ENCODE data around the gene APOL6.
"Not testable (repeated sequence)": the region's sequence is repeated elsewhere in the genome, so short reads cannot be mapped to it uniquely, and the experiment has no call there.

The APOL6 gene

GRCh38 chr22:35678836-35679235 lies 30.6 kb downstream of the APOL6 start:
- H3K27me3 ChIP-seq (ENCODE audit: control insufficient read depth in 1 of 2, insufficient read depth in 2 of 2, low read length in 2 of 2), result no peaks in the 10 kb centered on the region
- H3K4me1 ChIP-seq (ENCODE audit: control insufficient read depth, insufficient read depth, low read length), result no peaks in the 10 kb centered on the region
- H3K9me3 ChIP-seq (ENCODE audit: control insufficient read depth in 2 of 2, low read length in 2 of 2), result peaks cover 0 to 3% of the 10 kb centered on the region in 2 donors
- no peak overlapping the region for H3K9ac ChIP-seq (ENCODE audit: low read length in 2 of 2)
- no peaks in the 10 kb centered on the region for H3K36me3 ChIP-seq (ENCODE audit: control insufficient read depth in 2 of 2, insufficient read depth in 2 of 2, low read length in 2 of 2)
- no peak overlapping the region for H3K4me3 ChIP-seq (ENCODE audit: low read length in 2 of 2)
- H3K27ac ChIP-seq (ENCODE audit: low read length), result no peak overlapping the region

GRCh38 chr22:35679492-35679891 lies 31.2 kb downstream of the APOL6 start:
- not testable (repeated sequence) for H3K27me3 ChIP-seq (ENCODE audit: control insufficient read depth in 1 of 2, insufficient read depth in 2 of 2, low read length in 2 of 2)

DNA sequence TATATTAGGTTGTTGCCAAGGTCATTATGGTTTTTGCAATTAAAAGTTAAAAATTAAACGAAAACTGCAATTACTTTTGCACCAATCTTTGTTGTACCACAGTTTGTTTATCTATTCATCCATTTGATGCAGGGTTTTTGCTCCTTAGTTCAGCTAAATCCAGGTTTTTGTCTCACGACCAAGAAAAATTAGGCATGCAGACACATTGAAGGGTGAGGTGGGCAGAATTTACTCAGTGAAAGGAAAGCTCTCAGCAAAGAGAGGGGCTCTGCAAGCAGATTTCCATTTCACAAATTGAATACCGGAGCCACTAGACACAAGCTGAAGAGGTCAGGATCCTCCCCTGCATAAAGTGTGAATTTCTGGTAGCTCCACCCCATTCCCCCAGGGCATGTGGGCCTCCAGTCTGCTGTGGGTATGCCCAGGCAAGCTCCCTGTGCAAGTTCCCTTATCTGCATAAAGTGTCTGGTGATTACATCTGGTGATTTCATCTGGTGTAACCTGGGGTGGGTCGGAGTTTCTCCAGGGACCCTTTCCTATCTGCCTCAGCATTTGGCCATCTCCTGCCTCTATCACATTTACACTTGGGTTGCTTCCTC lies 33.3 kb downstream of the APOL6 start:
- H3K9ac ChIP-seq (ENCODE audit: low read length in 2 of 2), result no peak overlapping the region
- no peak overlapping the region for H3K4me3 ChIP-seq (ENCODE audit: low read length in 2 of 2)
- no peaks in the 10 kb centered on the region for H3K9me3 ChIP-seq (ENCODE audit: control insufficient read depth in 2 of 2, low read length in 2 of 2)
- H3K4me1 ChIP-seq (ENCODE audit: control insufficient read depth, insufficient read depth, low read length), result no peaks in the 10 kb centered on the region
- no peaks in the 10 kb centered on the region for H3K27me3 ChIP-seq (ENCODE audit: control insufficient read depth in 1 of 2, insufficient read depth in 2 of 2, low read length in 2 of 2)
- H3K27ac ChIP-seq (ENCODE audit: low read length), result no peak overlapping the region
- no peaks in the 10 kb centered on the region for H3K36me3 ChIP-seq (ENCODE audit: control insufficient read depth in 2 of 2, insufficient read depth in 2 of 2, low read length in 2 of 2)

More at GRCh38 chr22:35679492-35679891, 31.2 kb downstream of the APOL6 start:
- H3K36me3 ChIP-seq (ENCODE audit: control insufficient read depth in 2 of 2, insufficient read depth in 2 of 2, low read length in 2 of 2); H3K27ac ChIP-seq (ENCODE audit: low read length); H3K4me3 ChIP-seq (ENCODE audit: low read length in 2 of 2); H3K4me1 ChIP-seq (ENCODE audit: control insufficient read depth, insufficient read depth, low read length); H3K9ac ChIP-seq (ENCODE audit: low read length in 2 of 2); H3K9me3 ChIP-seq (ENCODE audit: control insufficient read depth in 2 of 2, low read length in 2 of 2): not testable (repeated sequence)

DNA sequence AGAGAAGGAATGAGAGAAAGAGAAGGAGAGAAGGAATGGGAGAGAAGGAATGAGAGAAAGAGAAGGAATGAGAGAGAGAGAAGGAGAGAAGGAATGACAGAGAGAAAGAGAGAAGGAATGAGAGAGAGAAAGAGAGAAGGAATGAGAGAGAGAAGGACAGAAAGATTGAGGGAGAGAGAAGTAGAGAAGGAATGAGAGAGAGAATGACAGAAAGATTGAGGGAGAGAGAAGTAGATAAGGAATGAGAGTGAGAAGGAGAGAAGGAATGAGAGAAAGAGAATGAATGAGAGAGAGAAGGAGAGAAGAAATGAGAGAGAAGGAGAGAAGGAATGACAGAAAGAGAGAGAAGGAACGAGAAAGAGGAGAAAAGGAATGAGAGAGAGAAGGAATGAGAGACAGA lies 35.3 kb downstream of the APOL6 start:
- Histone ChIP-seq H3K27me3 (ENCODE audit: control insufficient read depth in 1 of 2, insufficient read depth in 2 of 2, low read length in 2 of 2) (no peaks in the 10 kb centered on the region), H3K4me1 (ENCODE audit: control insufficient read depth, insufficient read depth, low read length) (no peaks in the 10 kb centered on the region), H3K9me3 (ENCODE audit: control insufficient read depth in 2 of 2, low read length in 2 of 2) (peaks cover 0 to 2% of the 10 kb centered on the region in 2 donors), H3K4me3 (ENCODE audit: low read length in 2 of 2) (no peak overlapping the region), H3K9ac (ENCODE audit: low read length in 2 of 2) (no peak overlapping the region), H3K36me3 (ENCODE audit: control insufficient read depth in 2 of 2, insufficient read depth in 2 of 2, low read length in 2 of 2) (no peaks in the 10 kb centered on the region), H3K27ac (ENCODE audit: low read length) (no peak overlapping the region)

DNA sequence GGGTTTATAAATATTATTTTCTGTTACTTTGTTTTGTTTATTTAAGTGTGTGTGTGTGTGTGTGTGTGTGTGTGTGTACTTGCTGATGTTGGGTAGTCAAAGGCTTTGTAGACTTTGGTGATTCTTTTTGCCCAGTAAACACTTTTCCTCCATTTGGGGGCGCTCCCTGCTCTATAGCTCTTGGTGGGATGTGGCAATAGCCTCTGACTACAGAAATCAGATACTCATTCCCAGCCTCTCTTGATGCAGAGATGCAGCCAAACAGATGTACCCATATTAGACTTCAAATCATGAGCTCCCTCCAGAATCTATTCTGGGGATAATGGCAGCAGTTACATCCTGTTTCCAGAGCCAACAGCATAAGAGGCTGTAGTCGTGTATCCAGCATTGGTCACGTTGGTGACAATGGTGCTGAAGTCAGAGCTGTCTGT lies 36.0 kb downstream of the APOL6 start:
- Histone ChIP-seq H3K36me3 (ENCODE audit: control insufficient read depth in 2 of 2, insufficient read depth in 2 of 2, low read length in 2 of 2) (no peaks in the 10 kb centered on the region), H3K9ac (ENCODE audit: low read length in 2 of 2) (no peak overlapping the region), H3K27ac (ENCODE audit: low read length) (no peak overlapping the region)

GRCh38 chr22:35684732-35685131 lies 36.5 kb downstream of the APOL6 start:
- H3K4me3 ChIP-seq (ENCODE audit: low read length in 2 of 2), result no peak overlapping the region
- H3K27ac ChIP-seq (ENCODE audit: low read length), result no peak overlapping the region
- H3K4me1 ChIP-seq (ENCODE audit: control insufficient read depth, insufficient read depth, low read length), result no peaks in the 10 kb centered on the region
- peaks cover 0 to 2% of the 10 kb centered on the region in 2 donors for H3K9me3 ChIP-seq (ENCODE audit: control insufficient read depth in 2 of 2, low read length in 2 of 2)
- no peak overlapping the region for H3K9ac ChIP-seq (ENCODE audit: low read length in 2 of 2)
- H3K36me3 ChIP-seq (ENCODE audit: control insufficient read depth in 2 of 2, insufficient read depth in 2 of 2, low read length in 2 of 2), result no peaks in the 10 kb centered on the region
- no peaks in the 10 kb centered on the region for H3K27me3 ChIP-seq (ENCODE audit: control insufficient read depth in 1 of 2, insufficient read depth in 2 of 2, low read length in 2 of 2)

More for the DNA sequence above, 36.0 kb downstream of the APOL6 start:
- peaks cover 0 to 2% of the 10 kb centered on the region in 2 donors for H3K9me3 ChIP-seq (ENCODE audit: control insufficient read depth in 2 of 2, low read length in 2 of 2)
- no peaks in the 10 kb centered on the region for H3K4me1 ChIP-seq (ENCODE audit: control insufficient read depth, insufficient read depth, low read length)
- no peaks in the 10 kb centered on the region for H3K27me3 ChIP-seq (ENCODE audit: control insufficient read depth in 1 of 2, insufficient read depth in 2 of 2, low read length in 2 of 2)
- no peak overlapping the region for H3K4me3 ChIP-seq (ENCODE audit: low read length in 2 of 2)

- no peaks in the 10 kb centered on the region for H3K36me3 ChIP-seq (ENCODE audit: control insufficient read depth in 2 of 2, insufficient read depth in 2 of 2, low read length in 2 of 2)
- H3K27me3 ChIP-seq (ENCODE audit: control insufficient read depth in 1 of 2, insufficient read depth in 2 of 2, low read length in 2 of 2), result no peaks in the 10 kb centered on the region
- H3K9ac ChIP-seq (ENCODE audit: low read length in 2 of 2), result no peak overlapping the region
- H3K9me3 ChIP-seq (ENCODE audit: control insufficient read depth in 2 of 2, low read length in 2 of 2), result peaks cover 0 to 2% of the 10 kb centered on the region in 2 donors
- H3K4me1 ChIP-seq (ENCODE audit: control insufficient read depth, insufficient read depth, low read length), result no peaks in the 10 kb centered on the region
- H3K4me3 ChIP-seq (ENCODE audit: low read length in 2 of 2), result no peak overlapping the region
- no peak overlapping the region for H3K27ac ChIP-seq (ENCODE audit: low read length)
Measured at GRCh38 chr22:35685731-35686130, 37.5 kb downstream of the APOL6 start.

- H3K27ac ChIP-seq (ENCODE audit: low read length), result no peak overlapping the region
- H3K36me3 ChIP-seq (ENCODE audit: control insufficient read depth in 2 of 2, insufficient read depth in 2 of 2, low read length in 2 of 2), result no peaks in the 10 kb centered on the region
- H3K4me3 ChIP-seq (ENCODE audit: low read length in 2 of 2), result no peak overlapping the region
- H3K27me3 ChIP-seq (ENCODE audit: control insufficient read depth in 1 of 2, insufficient read depth in 2 of 2, low read length in 2 of 2), result no peaks in the 10 kb centered on the region
- no peak overlapping the region for H3K9ac ChIP-seq (ENCODE audit: low read length in 2 of 2)
- H3K9me3 ChIP-seq (ENCODE audit: control insufficient read depth in 2 of 2, low read length in 2 of 2), result peaks cover 0 to 2% of the 10 kb centered on the region in 2 donors
- no peaks in the 10 kb centered on the region for H3K4me1 ChIP-seq (ENCODE audit: control insufficient read depth, insufficient read depth, low read length)
Measured at GRCh38 chr22:35686298-35686697, 38.1 kb downstream of the APOL6 start.

DNA sequence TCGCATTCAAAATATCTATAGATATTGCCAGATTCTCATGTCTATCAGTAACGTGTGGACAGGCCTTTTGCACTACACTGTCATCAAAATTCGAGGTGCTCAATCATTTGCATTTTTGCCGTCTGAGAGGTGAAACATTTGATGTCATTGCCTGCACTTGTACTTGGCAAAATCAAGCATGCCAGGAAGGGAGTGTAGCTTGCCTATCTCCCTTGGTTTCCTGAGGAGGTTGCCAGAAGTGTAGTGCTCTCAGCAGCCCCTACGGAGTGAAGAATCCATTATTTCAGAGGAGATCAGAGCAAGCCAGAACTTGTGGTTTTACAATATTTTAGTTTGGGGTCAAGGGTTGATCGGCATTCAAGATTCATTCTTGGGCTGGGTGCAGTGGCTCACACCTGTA lies 39.2 kb downstream of the APOL6 start:
- Histone ChIP-seq H3K27ac (ENCODE audit: low read length) (no peak overlapping the region), H3K9ac (ENCODE audit: low read length in 2 of 2) (no peak overlapping the region), H3K36me3 (ENCODE audit: control insufficient read depth in 2 of 2, insufficient read depth in 2 of 2, low read length in 2 of 2) (no peaks in the 10 kb centered on the region), H3K4me3 (ENCODE audit: low read length in 2 of 2) (no peak overlapping the region), H3K27me3 (ENCODE audit: control insufficient read depth in 1 of 2, insufficient read depth in 2 of 2, low read length in 2 of 2) (no peaks in the 10 kb centered on the region), H3K9me3 (ENCODE audit: control insufficient read depth in 2 of 2, low read length in 2 of 2) (peaks cover 0 to 2% of the 10 kb centered on the region in 2 donors), H3K4me1 (ENCODE audit: control insufficient read depth, insufficient read depth, low read length) (no peaks in the 10 kb centered on the region)

DNA sequence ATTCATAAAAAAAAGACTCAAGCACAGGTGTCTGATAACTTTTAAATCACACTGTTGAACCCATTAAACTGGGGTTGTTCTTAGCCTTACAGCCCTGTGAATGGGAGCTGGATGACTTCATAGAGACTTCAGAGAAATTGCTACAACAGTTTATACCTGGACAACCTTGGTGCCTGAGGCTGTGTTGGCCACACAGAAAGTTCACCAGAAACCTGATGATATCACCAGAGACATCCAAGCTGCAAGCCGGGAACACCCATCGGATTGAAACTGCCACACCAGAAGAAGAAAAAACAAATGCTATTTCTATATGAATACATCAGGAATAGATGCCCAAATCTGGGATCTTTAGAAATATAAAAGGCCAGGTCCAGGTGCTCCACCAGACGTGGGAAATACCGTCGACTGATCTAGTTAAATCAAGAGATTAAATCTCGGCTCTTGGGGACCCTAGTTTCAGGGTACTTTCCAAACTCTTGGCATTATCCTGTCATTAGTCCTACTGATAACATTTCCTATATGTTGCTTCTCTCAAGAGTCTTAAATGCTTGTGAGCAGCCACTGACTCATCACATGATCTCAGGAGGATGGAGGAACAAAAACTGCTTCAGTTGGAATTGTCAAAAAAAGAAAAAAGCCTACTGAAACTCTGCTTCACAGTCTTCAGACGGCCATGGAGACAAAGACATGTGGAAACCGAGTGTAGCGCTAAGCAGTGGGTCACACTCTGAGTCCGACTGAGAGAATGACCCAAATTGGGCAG lies 40.8 kb downstream of the APOL6 start:
- no peaks in the 10 kb centered on the region for H3K4me1 ChIP-seq (ENCODE audit: control insufficient read depth, insufficient read depth, low read length)
- H3K36me3 ChIP-seq (ENCODE audit: control insufficient read depth in 2 of 2, insufficient read depth in 2 of 2, low read length in 2 of 2), result no peaks in the 10 kb centered on the region
- H3K27ac ChIP-seq (ENCODE audit: low read length), result no peak overlapping the region
- no peaks in the 10 kb centered on the region for H3K27me3 ChIP-seq (ENCODE audit: control insufficient read depth in 1 of 2, insufficient read depth in 2 of 2, low read length in 2 of 2)
- no peak overlapping the region for H3K4me3 ChIP-seq (ENCODE audit: low read length in 2 of 2)
- H3K9ac ChIP-seq (ENCODE audit: low read length in 2 of 2), result no peak overlapping the region
- H3K9me3 ChIP-seq (ENCODE audit: control insufficient read depth in 2 of 2, low read length in 2 of 2), result peaks cover 0 to 2% of the 10 kb centered on the region in 2 donors

- no peaks in the 10 kb centered on the region for H3K4me1 ChIP-seq (ENCODE audit: control insufficient read depth, insufficient read depth, low read length)
- no peak overlapping the region for H3K4me3 ChIP-seq (ENCODE audit: low read length in 2 of 2)
- H3K27ac ChIP-seq (ENCODE audit: low read length), result no peak overlapping the region
- no peak overlapping the region for H3K9ac ChIP-seq (ENCODE audit: low read length in 2 of 2)
- H3K27me3 ChIP-seq (ENCODE audit: control insufficient read depth in 1 of 2, insufficient read depth in 2 of 2, low read length in 2 of 2), result no peaks in the 10 kb centered on the region
- H3K36me3 ChIP-seq (ENCODE audit: control insufficient read depth in 2 of 2, insufficient read depth in 2 of 2, low read length in 2 of 2), result no peaks in the 10 kb centered on the region
- H3K9me3 ChIP-seq (ENCODE audit: control insufficient read depth in 2 of 2, low read length in 2 of 2), result peaks cover 0 to 2% of the 10 kb centered on the region in 2 donors
Measured at GRCh38 chr22:35690001-35690400, 41.8 kb downstream of the APOL6 start.

Data from stomach smooth muscle (tissue), 2 donors.